PC-3 (cell line): ENCODE measurements around the gene NTM.

ENCODE experiments used
- EZH2 ChIP-seq: fragments of 300-600 bp; sonication (generic); IDR thresholded peaks from one replicate; pipeline ENCODE4 v1.6.1; 2017; ENCODE audit warnings: antibody characterized with exemption, mild to moderate bottlenecking, low read length; ENCODE audit not compliant: unreplicated experiment
- EZH2phosphoT487 ChIP-seq: fragments of 300-600 bp; sonication (generic); IDR thresholded peaks from 2 replicates; pipeline ENCODE4 v1.6.1; 2018; ENCODE audit warnings: mild to moderate bottlenecking, antibody characterized with exemption, low read length, borderline replicate concordance
- TF ChIP-seq, protein P1 (sequence below): fragments of 300-600 bp; sonication (generic); conservative IDR thresholded peaks from 2 replicates; pipeline ENCODE4 v1.5.1; 2017; ENCODE audit warnings: antibody characterized with exemption, low read depth, mild to moderate bottlenecking, low read length

GRCh38 chr11:131839326-131839725 is 468.9 kb downstream of the NTM start:
- TF ChIP-seq EZH2phosphoT487 (no peak), EZH2 (no peak)
- TF ChIP-seq, protein P1, sequence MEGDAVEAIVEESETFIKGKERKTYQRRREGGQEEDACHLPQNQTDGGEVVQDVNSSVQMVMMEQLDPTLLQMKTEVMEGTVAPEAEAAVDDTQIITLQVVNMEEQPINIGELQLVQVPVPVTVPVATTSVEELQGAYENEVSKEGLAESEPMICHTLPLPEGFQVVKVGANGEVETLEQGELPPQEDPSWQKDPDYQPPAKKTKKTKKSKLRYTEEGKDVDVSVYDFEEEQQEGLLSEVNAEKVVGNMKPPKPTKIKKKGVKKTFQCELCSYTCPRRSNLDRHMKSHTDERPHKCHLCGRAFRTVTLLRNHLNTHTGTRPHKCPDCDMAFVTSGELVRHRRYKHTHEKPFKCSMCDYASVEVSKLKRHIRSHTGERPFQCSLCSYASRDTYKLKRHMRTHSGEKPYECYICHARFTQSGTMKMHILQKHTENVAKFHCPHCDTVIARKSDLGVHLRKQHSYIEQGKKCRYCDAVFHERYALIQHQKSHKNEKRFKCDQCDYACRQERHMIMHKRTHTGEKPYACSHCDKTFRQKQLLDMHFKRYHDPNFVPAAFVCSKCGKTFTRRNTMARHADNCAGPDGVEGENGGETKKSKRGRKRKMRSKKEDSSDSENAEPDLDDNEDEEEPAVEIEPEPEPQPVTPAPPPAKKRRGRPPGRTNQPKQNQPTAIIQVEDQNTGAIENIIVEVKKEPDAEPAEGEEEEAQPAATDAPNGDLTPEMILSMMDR = no peak
